AG09309 (cell line): Measurements from ENCODE around the gene FLAD1.

ENCODE experiments used
- DNase-seq: peaks from one replicate; pipeline ENCODE4 v3.0.0-alpha.2; 2010; ENCODE audit warnings: low read depth
- H3K4me3 ChIP-seq: 2 replicates; pipeline ENCODE4 v1.5.1; 2011; ENCODE audit warnings: mild to moderate bottlenecking, low read depth, low read length, moderate library complexity; ENCODE audit not compliant: control insufficient read depth
- CTCF ChIP-seq: IDR thresholded peaks from 2 replicates; pipeline ENCODE4 v1.5.1; 2011; ENCODE audit warnings: mild to moderate bottlenecking, low read depth, low read length, inconsistent platforms; ENCODE audit not compliant: insufficient read depth, control insufficient read depth; ENCODE audit errors: missing control alignments

FLAD1 gene

DNA sequence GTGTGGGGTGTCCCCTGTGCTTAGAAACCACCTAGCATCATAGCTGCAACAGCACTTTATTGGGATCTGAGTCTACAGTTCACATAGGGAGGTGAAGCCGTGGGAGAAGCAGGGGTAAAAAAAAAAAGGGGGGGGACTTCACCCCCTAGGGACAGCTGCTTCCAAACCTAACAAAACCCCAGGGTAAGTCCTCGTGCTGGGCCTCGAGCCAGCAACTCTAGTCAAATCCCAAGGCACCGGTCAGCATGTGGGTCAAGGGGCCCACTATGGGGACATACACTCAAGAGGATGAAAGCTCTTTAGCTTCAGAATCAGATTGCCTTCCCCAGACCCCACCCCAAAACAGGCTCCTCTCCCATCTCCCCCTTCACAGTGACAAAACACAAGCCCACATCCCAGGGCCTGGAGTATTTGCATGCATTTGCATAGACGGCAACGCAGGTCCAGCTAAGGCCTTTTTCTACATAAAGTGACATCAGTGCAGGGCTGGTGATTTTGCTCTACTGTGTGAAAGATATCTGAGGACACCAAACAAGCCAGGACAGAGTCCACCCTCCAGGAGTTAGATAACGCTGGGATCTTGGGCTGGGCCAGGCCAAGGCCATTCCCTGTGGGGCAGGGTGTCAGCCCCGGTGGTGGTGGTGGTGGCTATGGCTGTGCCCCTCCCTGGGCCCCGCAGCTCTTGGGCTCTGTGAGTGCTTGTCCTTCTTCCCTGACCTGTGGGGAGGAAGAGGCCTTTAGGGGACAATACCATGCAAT is 38.6 kb upstream of the FLAD1 start:
- DNase-seq: no peak
- no peak overlapping the region for H3K4me3 ChIP-seq
- no peak for TF ChIP-seq CTCF

- DNase-seq: no peak
- H3K4me3 ChIP-seq: no peak overlapping the region
- TF ChIP-seq CTCF: no peak
Observed at GRCh38 chr1:154945160-154945961, 37.8 kb upstream of the FLAD1 start.

GRCh38 chr1:154945962-154946850 is 36.9 kb upstream of the FLAD1 start:
- H3K4me3 ChIP-seq: no peak overlapping the region
- TF ChIP-seq CTCF: no peak
- DNase-seq: no peak

GRCh38 chr1:154948079-154948478 is 35.1 kb upstream of the FLAD1 start:
- no peak for TF ChIP-seq CTCF
- no peak for DNase-seq
- H3K4me3 ChIP-seq: no peak overlapping the region

DNA sequence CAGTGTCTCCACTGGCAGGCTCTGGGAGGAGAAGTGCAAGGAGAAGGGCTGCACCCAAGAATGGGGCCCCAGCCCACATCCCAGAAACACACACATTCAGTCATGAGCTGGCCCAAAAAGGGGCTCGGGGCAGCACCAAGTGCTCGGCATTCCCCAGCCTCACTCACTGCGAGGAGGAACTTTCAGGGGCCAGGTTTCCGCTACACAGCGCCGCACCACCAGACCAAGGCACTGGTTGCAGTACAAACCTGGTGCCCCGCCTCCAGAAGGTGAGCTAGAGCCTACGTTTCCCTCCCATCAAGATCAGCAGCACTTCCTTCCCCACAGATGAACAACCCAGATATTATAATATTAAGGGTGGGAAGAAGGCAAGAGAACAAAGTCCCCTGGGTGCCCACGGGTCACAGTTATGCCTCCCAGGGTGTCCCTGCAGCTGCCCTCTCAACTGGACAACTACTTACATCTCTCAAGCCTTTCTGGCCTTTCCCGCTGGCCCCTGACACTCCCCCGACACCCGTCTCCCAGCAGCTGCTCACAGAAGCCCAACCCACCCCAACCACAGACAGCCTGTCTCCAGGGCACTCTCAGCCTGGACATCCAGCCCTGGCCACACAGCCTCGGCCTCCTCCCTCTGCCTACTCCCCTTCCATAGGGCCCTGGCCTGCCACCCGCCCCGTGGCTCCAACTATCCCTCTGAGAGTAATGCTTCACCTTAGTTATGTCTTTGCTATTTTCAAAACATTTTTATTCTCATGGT is 31.1 kb upstream of the FLAD1 start:
- DNase-seq: no peak
- no peak overlapping the region for H3K4me3 ChIP-seq
- no peak for TF ChIP-seq CTCF

DNA sequence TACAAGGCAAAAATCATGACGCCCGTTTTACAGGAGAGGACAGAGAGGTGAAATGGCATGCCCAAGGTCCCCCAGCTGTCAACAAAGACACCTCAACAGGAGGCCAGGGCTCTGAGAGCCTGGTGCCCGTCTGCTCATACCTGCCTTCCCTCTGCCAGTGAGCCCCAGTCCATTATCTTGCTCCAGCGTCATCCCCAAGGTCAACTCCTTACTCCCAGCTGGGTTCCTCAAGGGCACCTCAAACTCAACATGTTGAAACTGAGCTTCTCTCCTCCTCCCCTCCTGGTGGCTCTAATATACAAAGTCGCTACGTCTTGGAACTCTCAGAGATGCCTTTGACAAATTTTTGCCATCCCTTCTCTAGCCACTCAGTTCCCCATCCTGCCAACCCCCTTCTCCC is 30.5 kb upstream of the FLAD1 start:
- H3K4me3 ChIP-seq: no peak overlapping the region
- TF ChIP-seq CTCF: no peak

More for the DNA sequence above, 30.5 kb upstream of the FLAD1 start:
- no peak for DNase-seq
